ENCODE measurements around the gene PPP5C.

DNA sequence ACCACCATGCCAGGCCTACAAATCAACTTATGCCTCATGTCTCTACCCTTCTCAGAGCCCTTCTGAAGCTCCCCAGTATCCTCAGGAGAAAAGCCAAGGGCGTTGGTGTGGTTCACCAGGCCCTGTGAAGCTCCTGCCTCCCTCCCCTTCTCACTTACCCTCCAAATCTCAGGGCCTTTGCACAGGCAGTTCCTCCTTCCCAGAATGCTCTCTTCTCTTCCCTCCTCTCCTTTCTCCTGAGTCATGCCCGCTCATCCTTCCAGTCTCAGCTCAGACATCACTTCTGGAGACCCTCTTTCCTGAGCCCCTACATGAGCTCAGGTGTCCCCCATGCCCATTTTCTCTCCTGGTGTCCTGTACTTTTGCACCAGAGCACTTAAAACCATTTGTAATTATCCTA, 29.5 kb upstream of the PPP5C start:
- TF ChIP-seq, protein P1, sequence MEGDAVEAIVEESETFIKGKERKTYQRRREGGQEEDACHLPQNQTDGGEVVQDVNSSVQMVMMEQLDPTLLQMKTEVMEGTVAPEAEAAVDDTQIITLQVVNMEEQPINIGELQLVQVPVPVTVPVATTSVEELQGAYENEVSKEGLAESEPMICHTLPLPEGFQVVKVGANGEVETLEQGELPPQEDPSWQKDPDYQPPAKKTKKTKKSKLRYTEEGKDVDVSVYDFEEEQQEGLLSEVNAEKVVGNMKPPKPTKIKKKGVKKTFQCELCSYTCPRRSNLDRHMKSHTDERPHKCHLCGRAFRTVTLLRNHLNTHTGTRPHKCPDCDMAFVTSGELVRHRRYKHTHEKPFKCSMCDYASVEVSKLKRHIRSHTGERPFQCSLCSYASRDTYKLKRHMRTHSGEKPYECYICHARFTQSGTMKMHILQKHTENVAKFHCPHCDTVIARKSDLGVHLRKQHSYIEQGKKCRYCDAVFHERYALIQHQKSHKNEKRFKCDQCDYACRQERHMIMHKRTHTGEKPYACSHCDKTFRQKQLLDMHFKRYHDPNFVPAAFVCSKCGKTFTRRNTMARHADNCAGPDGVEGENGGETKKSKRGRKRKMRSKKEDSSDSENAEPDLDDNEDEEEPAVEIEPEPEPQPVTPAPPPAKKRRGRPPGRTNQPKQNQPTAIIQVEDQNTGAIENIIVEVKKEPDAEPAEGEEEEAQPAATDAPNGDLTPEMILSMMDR (conservative IDR thresholded peaks at IDR 0.05; ENCODE audit: low read length): no peak
- no peak for TF ChIP-seq EZH2phosphoT487 (IDR thresholded peaks at IDR 0.05; ENCODE audit: borderline replicate concordance)
